ENCODE data around the gene THOC2.

THOC2 gene

GRCh38 chrX:123563167-123563566, 169.7 kb downstream of the THOC2 start:
- no peak for DNase-seq

- no peak for DNase-seq
These were observed 170.3 kb downstream of the THOC2 start for GRCh38 chrX:123562342-123563146.

DNA sequence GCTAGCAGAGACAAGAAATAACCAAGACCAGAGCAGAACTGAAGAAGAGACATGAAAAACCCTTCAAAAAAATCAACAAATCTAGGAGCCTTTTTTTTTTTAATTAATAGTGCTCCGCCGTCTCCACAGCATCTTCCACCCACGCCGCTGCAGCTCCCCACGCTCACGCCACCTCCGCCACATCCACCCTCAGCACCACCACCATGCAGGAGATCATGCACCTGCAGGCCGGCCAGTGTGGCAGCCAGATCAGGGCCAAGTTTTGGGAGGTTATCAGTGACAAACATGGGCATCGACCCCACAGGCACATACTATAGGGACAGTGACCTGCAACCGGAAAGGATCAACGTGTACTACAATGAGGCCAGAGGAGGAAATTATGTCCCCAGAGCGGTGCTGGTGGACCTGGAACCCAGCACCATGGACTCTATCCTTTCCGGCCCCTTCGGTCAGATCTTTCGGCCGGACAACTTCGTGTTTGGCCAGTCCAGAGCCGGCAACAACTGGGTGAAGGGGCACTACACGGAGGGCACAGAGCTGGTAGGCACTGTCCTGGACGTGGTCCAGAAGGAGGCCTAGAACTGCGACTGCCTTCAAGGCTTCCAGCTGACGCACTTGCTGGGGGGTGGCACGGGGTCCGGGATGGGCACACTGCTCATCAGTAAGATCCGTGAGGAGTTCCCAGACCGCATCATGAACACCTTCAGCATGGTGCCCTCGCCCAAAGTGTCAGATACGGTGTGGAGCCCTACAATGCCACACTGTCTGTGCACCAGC, 171.2 kb downstream of the THOC2 start:
- no peak for DNase-seq

DNA sequence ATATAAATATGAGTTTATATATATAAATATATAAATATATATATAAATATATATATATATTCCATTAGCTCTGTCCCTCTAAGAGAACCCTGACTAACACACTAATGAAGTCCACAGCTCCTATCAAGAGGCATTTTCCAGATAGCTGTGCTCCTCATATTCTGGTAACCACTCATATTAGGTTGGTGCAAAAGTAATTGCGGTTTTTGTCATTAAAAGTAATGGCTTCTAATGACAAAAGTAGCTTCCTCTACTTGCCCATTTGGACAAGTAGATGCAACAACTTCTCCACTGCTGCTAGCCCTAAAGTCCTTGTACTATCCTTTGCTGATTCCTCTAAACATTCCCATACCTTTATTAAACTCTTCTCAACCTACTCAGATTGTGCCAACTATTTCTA, 182.0 kb downstream of the THOC2 start:
- DNase-seq = no peak

Measured in NCI-H446 treated with DMSO at 0.1 percent for 48 hours (cell line).